GM12891 (cell line): ENCODE measurements around the gene CDH24.

Source experiments
- DNase-seq: peaks from one replicate; pipeline ENCODE4 v3.0.0; 2011; ENCODE audit warnings: low spot score; ENCODE audit not compliant: insufficient read length
- FAIRE-seq: peaks from 2 replicates; lab custom pipeline; 2011; peaks lifted over from hg19 to GRCh38; lab: Jason Lieb, UNC
- PAX5 ChIP-seq: IDR thresholded peaks from 2 replicates; pipeline ENCODE4 v1.6.1; 2011; ENCODE audit warnings: low read length, moderate library complexity, mild to moderate bottlenecking; ENCODE audit not compliant: insufficient read depth, severe bottlenecking
- POLR2A ChIP-seq: IDR thresholded peaks from 2 replicates; pipeline ENCODE4 v1.6.1; 2011; ENCODE audit warnings: low read depth, low read length, control low read depth
- POLR2AphosphoS5 ChIP-seq: IDR thresholded peaks from 2 replicates; pipeline ENCODE4 v1.6.1; 2011; ENCODE audit warnings: low read depth, low read length, control low read depth
- POU2F2 ChIP-seq: IDR thresholded peaks from 2 replicates; pipeline ENCODE4 v1.6.1; 2011; ENCODE audit warnings: low read depth, mild to moderate bottlenecking, control low read depth, low read length, moderate library complexity
- SPI1 ChIP-seq: IDR thresholded peaks from 2 replicates; pipeline ENCODE4 v1.6.1; 2011; ENCODE audit warnings: low read depth, low read length, control low read depth
- TAF1 ChIP-seq: IDR thresholded peaks from 2 replicates; pipeline ENCODE4 v1.6.1; 2011; ENCODE audit warnings: low read depth, low read length, control low read depth

The CDH24 gene

GRCh38 chr14:23054000-23054811 is 3.1 kb downstream of the CDH24 start:
- TF ChIP-seq SPI1 (no peak), POU2F2 (no peak), TAF1 (no peak), POLR2AphosphoS5 (no peak), POLR2A (no peak), PAX5 (no peak)
- no peak for FAIRE-seq
- DNase-seq = no peak

GRCh38 chr14:23053426-23053825 is 3.9 kb downstream of the CDH24 start:
- no peak for FAIRE-seq
- no peak for DNase-seq
- TF ChIP-seq TAF1 (no peak), POU2F2 (no peak), SPI1 (no peak), PAX5 (no peak), POLR2A (no peak)

GRCh38 chr14:23052671-23053070 is 4.6 kb downstream of the CDH24 start:
- no peak for DNase-seq

GRCh38 chr14:23052182-23052623 is 5.1 kb downstream of the CDH24 start:
- DNase-seq (no peak), FAIRE-seq (no peak)
- no peak for TF ChIP-seq POLR2AphosphoS5
- no peak for TF ChIP-seq POU2F2
- no peak for TF ChIP-seq PAX5
- TF ChIP-seq SPI1 = no peak
- no peak for TF ChIP-seq POLR2A

More at GRCh38 chr14:23052671-23053070, 4.6 kb downstream of the CDH24 start:
- TF ChIP-seq TAF1 = no peak
- no peak for TF ChIP-seq POLR2A
- TF ChIP-seq POU2F2 = no peak
- TF ChIP-seq SPI1 = no peak
- TF ChIP-seq PAX5 = no peak
- no peak for TF ChIP-seq POLR2AphosphoS5
- FAIRE-seq = no peak

- DNase-seq (no peak), FAIRE-seq (peak; percentile 5)
- TF ChIP-seq POLR2A (no peak), PAX5 (no peak), POU2F2 (no peak), POLR2AphosphoS5 (no peak), SPI1 (no peak), TAF1 (no peak)
These were observed 5.9 kb downstream of the CDH24 start for GRCh38 chr14:23051141-23052057.

- DNase-seq = no peak
- FAIRE-seq = no peak
- TF ChIP-seq SPI1 (no peak), POLR2A (no peak), POU2F2 (no peak), PAX5 (no peak)
These were observed 8.3 kb downstream of the CDH24 start for GRCh38 chr14:23049011-23049410.

- DNase-seq (no peak), FAIRE-seq (no peak)
- TF ChIP-seq SPI1 = no peak
- TF ChIP-seq PAX5 = no peak
- no peak for TF ChIP-seq POLR2A
- TF ChIP-seq TAF1 = no peak
- TF ChIP-seq POLR2AphosphoS5 = no peak
- TF ChIP-seq POU2F2 = no peak
These were observed 9.3 kb downstream of the CDH24 start for GRCh38 chr14:23047751-23048693.

GRCh38 chr14:23047034-23047634 is 10.2 kb downstream of the CDH24 start:
- TF ChIP-seq SPI1 (no peak), POLR2A (no peak), POLR2AphosphoS5 (no peak), PAX5 (no peak)
- FAIRE-seq (no peak), DNase-seq (no peak)
